ENCODE data around the gene SURF1.
A peak's percentile ranks its signal among the peaks of the same experiment; 100 is the strongest.
"Not testable (repeated sequence)": the region's sequence is repeated elsewhere in the genome, so short reads cannot be mapped to it uniquely, and the experiment has no call there.

Gene SURF1

GRCh38 chr9:133344071-133344470 is 12.2 kb downstream of the SURF1 start:
- Histone ChIP-seq H3K27me3 (ENCODE audit: insufficient read depth, low read length) (no peaks in the 10 kb centered on the region), H3K27ac (ENCODE audit: low read depth, low read length) (no peak overlapping the region), H3K79me2 (ENCODE audit: control insufficient read depth, insufficient read depth, low read length, unreplicated experiment) (peaks cover 29% of the 10 kb centered on the region), H3K4me1 (ENCODE audit: control insufficient read depth, insufficient read depth, low read length, unreplicated experiment) (peaks cover 8% of the 10 kb centered on the region), H3K4me3 (ENCODE audit: low read depth, low read length) (no peak overlapping the region), H2AFZ (ENCODE audit: low read length, unreplicated experiment) (no peak overlapping the region), H3K36me3 (ENCODE audit: insufficient read depth, low read length) (peaks cover 19% of the 10 kb centered on the region; the same call in 1 of the 2 replicates)

GRCh38 chr9:133342570-133342969 is 13.7 kb downstream of the SURF1 start:
- H3K36me3 ChIP-seq (ENCODE audit: insufficient read depth, low read length) = peaks cover 12% of the 10 kb centered on the region; the same call in 1 of the 2 replicates
- peaks cover 19% of the 10 kb centered on the region for H3K79me2 ChIP-seq (ENCODE audit: control insufficient read depth, insufficient read depth, low read length, unreplicated experiment)
- H3K4me1 ChIP-seq (ENCODE audit: control insufficient read depth, insufficient read depth, low read length, unreplicated experiment) = peaks cover 8% of the 10 kb centered on the region
- H2AFZ ChIP-seq (ENCODE audit: low read length, unreplicated experiment) = no peak overlapping the region
- H3K27me3 ChIP-seq (ENCODE audit: insufficient read depth, low read length) = no peaks in the 10 kb centered on the region
- no peak overlapping the region for H3K27ac ChIP-seq (ENCODE audit: low read depth, low read length)
- no peak overlapping the region for H3K4me3 ChIP-seq (ENCODE audit: low read depth, low read length)

DNA sequence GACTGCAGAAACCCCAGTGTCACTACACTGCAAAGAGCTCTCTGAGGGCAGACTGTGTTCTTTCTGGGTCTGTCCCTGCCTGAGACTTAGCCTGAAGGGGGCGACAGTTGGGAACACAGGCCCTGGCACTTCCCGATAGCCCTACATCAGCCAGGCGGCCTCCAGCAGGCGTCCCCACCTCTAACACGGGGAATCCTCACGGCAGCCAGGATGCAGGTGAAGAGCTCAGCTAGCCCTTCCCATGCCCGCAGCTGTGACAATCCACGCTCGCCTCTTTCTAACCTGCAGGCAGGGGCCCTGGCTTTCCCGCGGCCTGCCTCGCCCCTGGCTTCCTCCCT is 14.2 kb downstream of the SURF1 start:
- Histone ChIP-seq H3K36me3 (ENCODE audit: insufficient read depth, low read length) (peaks cover 12% of the 10 kb centered on the region; the same call in 1 of the 2 replicates), H3K27me3 (ENCODE audit: insufficient read depth, low read length) (no peaks in the 10 kb centered on the region), H2AFZ (ENCODE audit: low read length, unreplicated experiment) (no peak overlapping the region), H3K4me1 (ENCODE audit: control insufficient read depth, insufficient read depth, low read length, unreplicated experiment) (peaks cover 8% of the 10 kb centered on the region), H3K4me3 (ENCODE audit: low read depth, low read length) (no peak overlapping the region), H3K79me2 (ENCODE audit: control insufficient read depth, insufficient read depth, low read length, unreplicated experiment) (peaks cover 18% of the 10 kb centered on the region), H3K27ac (ENCODE audit: low read depth, low read length) (no peak overlapping the region)

DNA sequence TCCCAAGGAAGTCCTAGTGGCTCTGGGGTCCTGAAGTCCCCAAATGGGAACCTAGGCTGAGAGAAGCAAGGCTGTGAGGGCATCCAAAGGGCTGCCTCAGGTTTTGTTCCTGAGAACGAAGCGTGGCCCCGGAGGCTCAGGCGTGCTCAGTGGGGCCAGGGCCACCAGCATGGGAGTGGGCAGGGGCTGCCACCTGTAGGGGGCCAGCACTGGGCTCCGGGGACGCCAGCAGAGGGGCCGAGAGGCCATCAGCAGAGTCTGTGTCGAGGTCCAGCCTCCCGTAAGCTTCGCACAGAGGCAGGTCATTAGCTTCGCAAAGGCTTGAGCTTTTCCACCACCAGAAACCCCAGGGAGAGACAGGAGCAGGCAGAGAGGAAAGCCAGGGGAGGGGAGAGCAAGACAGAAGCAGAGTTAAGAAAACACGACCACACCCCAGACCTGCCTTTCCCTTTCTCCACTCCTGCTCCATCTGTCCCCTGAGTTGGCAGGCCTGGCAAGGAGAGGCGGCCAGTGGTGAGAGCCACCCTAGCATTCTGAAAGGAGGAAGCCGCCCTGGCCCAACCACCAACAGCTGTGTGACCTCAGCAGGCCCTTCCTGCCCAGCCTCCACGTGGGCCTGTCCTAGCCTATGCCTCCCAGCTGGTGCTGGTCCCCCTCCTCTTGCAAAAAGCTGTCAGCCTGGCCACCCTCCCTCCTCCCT is 14.8 kb downstream of the SURF1 start:
- Histone ChIP-seq H3K4me1 (ENCODE audit: control insufficient read depth, insufficient read depth, low read length, unreplicated experiment) (peaks cover 7% of the 10 kb centered on the region), H3K36me3 (ENCODE audit: insufficient read depth, low read length) (peaks cover 12% of the 10 kb centered on the region; the same call in 1 of the 2 replicates), H2AFZ (ENCODE audit: low read length, unreplicated experiment) (no peak overlapping the region), H3K79me2 (ENCODE audit: control insufficient read depth, insufficient read depth, low read length, unreplicated experiment) (peaks cover 13% of the 10 kb centered on the region), H3K4me3 (ENCODE audit: low read depth, low read length) (no peak overlapping the region), H3K27me3 (ENCODE audit: insufficient read depth, low read length) (no peaks in the 10 kb centered on the region), H3K27ac (ENCODE audit: low read depth, low read length) (no peak overlapping the region)

DNA sequence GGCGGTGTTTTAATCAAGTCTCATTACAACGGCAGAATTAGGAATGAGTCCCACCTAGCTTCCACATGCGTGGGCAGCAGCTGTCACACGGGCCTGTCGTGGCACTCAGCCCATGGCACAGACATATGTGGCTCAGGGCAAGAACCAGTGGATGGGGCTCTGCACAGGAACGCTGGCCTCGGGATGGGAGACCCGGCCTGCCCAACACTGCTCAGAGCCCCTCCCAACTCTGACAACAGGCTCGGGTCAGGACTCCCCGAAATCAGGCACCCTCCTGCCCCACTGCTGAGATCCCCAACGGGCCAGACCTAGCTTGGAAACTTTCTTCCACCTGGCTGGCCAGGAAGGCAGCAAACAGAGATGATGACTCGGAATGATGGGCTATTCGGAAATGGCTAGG is 15.4 kb downstream of the SURF1 start:
- H2AFZ ChIP-seq (ENCODE audit: low read length, unreplicated experiment) = no peak overlapping the region
- no peak overlapping the region for H3K4me3 ChIP-seq (ENCODE audit: low read depth, low read length)
- H3K79me2 ChIP-seq (ENCODE audit: control insufficient read depth, insufficient read depth, low read length, unreplicated experiment) = peaks cover 7% of the 10 kb centered on the region
- H3K27me3 ChIP-seq (ENCODE audit: insufficient read depth, low read length) = no peaks in the 10 kb centered on the region
- H3K36me3 ChIP-seq (ENCODE audit: insufficient read depth, low read length) = peaks cover 12% of the 10 kb centered on the region; the same call in 1 of the 2 replicates
- peaks cover under 1% of the 10 kb centered on the region for H3K4me1 ChIP-seq (ENCODE audit: control insufficient read depth, insufficient read depth, low read length, unreplicated experiment)
- no peak overlapping the region for H3K27ac ChIP-seq (ENCODE audit: low read depth, low read length)

DNA sequence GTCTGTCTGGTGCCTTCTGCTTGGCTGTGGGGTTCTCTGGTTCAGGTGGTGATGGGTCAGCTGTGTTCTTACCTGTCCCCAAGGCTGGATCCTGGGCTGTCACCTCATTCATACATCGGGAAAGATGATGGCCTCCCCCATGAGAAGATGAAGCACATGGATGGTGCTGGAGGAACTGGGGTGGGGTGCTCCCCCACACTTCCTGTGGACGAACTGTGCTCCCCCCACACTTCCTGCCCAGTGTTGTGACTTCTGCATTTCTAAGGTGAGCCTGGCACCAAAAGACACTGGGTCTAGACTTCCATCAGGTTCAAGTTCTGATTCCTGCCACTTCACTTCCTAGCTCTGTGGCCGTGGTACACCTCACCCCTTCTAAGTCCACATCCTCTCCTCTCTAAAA is 16.0 kb downstream of the SURF1 start:
- H3K4me3 ChIP-seq (ENCODE audit: low read depth, low read length) = no peak overlapping the region
- H3K27me3 ChIP-seq (ENCODE audit: insufficient read depth, low read length) = no peaks in the 10 kb centered on the region
- H3K36me3 ChIP-seq (ENCODE audit: insufficient read depth, low read length) = peaks cover 6% of the 10 kb centered on the region; the same call in 1 of the 2 replicates
- peaks cover 7% of the 10 kb centered on the region for H3K79me2 ChIP-seq (ENCODE audit: control insufficient read depth, insufficient read depth, low read length, unreplicated experiment)
- no peaks in the 10 kb centered on the region for H3K4me1 ChIP-seq (ENCODE audit: control insufficient read depth, insufficient read depth, low read length, unreplicated experiment)
- no peak overlapping the region for H2AFZ ChIP-seq (ENCODE audit: low read length, unreplicated experiment)
- H3K27ac ChIP-seq (ENCODE audit: low read depth, low read length) = no peak overlapping the region

GRCh38 chr9:133339641-133340040 is 16.6 kb downstream of the SURF1 start:
- H3K4me1 ChIP-seq (ENCODE audit: control insufficient read depth, insufficient read depth, low read length, unreplicated experiment) = peaks cover 4% of the 10 kb centered on the region
- peaks cover 4% of the 10 kb centered on the region; the same call in 1 of the 2 replicates for H3K36me3 ChIP-seq (ENCODE audit: insufficient read depth, low read length)
- H3K4me3 ChIP-seq (ENCODE audit: low read depth, low read length) = no peak overlapping the region
- H3K27ac ChIP-seq (ENCODE audit: low read depth, low read length) = no peak overlapping the region
- peaks cover 13% of the 10 kb centered on the region for H3K79me2 ChIP-seq (ENCODE audit: control insufficient read depth, insufficient read depth, low read length, unreplicated experiment)
- H3K27me3 ChIP-seq (ENCODE audit: insufficient read depth, low read length) = no peaks in the 10 kb centered on the region
- H2AFZ ChIP-seq (ENCODE audit: low read length, unreplicated experiment) = no peak overlapping the region

- Histone ChIP-seq H2AFZ (ENCODE audit: low read length, unreplicated experiment) (peak within 1 kb of the TSS; percentile 49), H3K79me2 (ENCODE audit: control insufficient read depth, insufficient read depth, low read length, unreplicated experiment) (peaks cover 25% of the 10 kb centered on the region), H3K27ac (ENCODE audit: low read depth, low read length) (no peak within 1 kb of the TSS), H3K27me3 (ENCODE audit: insufficient read depth, low read length) (no peaks in the 10 kb centered on the region), H3K4me1 (ENCODE audit: control insufficient read depth, insufficient read depth, low read length, unreplicated experiment) (peaks cover 8% of the 10 kb centered on the region), H3K4me3 (ENCODE audit: low read depth, low read length) (peak within 1 kb of the TSS; percentile 91), H3K36me3 (ENCODE audit: insufficient read depth, low read length) (peaks cover 16% of the 10 kb centered on the region; the same call in 1 of the 2 replicates)
Observed at GRCh38 chr9:133335924-133336811, 20.1 kb downstream of the SURF1 start, which contains the start of gene SURF6. Gene SURF6 (minus strand): TSS chr9:133336188. CDS start chr9:133336132, 56 bp downstream.

DNA sequence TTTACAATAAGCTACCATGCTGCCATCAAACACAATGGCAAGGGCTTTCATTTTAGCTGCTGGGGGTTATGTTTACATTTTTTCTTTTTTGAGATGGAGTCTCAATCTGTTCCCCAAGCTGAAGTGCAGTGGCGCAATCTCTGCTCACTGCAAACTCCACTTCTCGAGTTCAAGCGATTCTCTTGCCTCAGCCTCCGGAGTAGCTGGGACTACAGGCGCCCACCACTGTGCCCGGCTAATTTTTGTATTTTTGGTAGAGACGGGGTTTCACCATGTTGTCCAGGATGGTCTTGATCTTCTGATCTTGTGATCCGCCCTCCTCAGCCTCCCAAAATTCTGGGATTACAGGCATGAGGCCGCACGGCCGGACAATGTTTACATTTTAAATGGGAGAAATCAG is 21.4 kb downstream of the SURF1 start:
- peaks cover 25% of the 10 kb centered on the region for H3K79me2 ChIP-seq (ENCODE audit: control insufficient read depth, insufficient read depth, low read length, unreplicated experiment)
- not testable (repeated sequence) for H3K27ac ChIP-seq (ENCODE audit: low read depth, low read length); H3K27me3 ChIP-seq (ENCODE audit: insufficient read depth, low read length); H3K4me1 ChIP-seq (ENCODE audit: control insufficient read depth, insufficient read depth, low read length, unreplicated experiment); H2AFZ ChIP-seq (ENCODE audit: low read length, unreplicated experiment)
- H3K4me3 ChIP-seq (ENCODE audit: low read depth, low read length) = peak overlapping the region; percentile 91
- H3K36me3 ChIP-seq (ENCODE audit: insufficient read depth, low read length) = peaks cover 22% of the 10 kb centered on the region; the same call in 1 of the 2 replicates

DNA sequence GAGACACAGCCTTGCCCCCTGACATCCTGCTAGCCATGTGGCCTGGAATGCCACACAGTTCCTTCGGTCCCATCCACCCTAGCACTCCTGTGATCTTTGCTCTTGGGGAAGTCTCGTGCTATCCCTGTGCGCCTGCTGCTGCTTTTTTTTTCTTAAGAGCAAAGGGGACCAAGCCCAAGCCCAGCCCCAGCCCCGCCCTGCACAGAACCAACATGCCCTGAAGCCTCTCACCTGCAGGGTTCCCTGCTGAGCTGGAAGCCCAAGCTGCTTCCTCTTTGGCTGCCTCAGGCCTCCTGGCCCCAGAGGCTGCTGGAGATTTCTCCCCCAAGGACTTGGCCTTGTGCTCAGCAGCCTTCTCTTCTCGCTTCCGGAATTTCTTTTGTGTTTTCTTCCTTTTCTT is 22.1 kb downstream of the SURF1 start:
- Histone ChIP-seq H3K36me3 (ENCODE audit: insufficient read depth, low read length) (peaks cover 22% of the 10 kb centered on the region; the same call in 1 of the 2 replicates), H3K27ac (ENCODE audit: low read depth, low read length) (no peak overlapping the region), H3K4me1 (ENCODE audit: control insufficient read depth, insufficient read depth, low read length, unreplicated experiment) (peaks cover 8% of the 10 kb centered on the region)

More for the DNA sequence above, 22.1 kb downstream of the SURF1 start:
- H2AFZ ChIP-seq (ENCODE audit: low read length, unreplicated experiment) = no peak overlapping the region
- peaks cover 25% of the 10 kb centered on the region for H3K79me2 ChIP-seq (ENCODE audit: control insufficient read depth, insufficient read depth, low read length, unreplicated experiment)
- peak overlapping the region; percentile 91 for H3K4me3 ChIP-seq (ENCODE audit: low read depth, low read length)
- H3K27me3 ChIP-seq (ENCODE audit: insufficient read depth, low read length) = no peaks in the 10 kb centered on the region

All from ACC112 (cell line).